ENCODE measurements around the gene SCO2.

Gene SCO2

GRCh38 chr22:50477923-50478322 lies 47.5 kb downstream of the SCO2 start:
- Mint-ChIP-seq H3K9me3 (no peaks in the 10 kb centered on the region), H3K4me1 (ENCODE audit: low read depth) (peaks cover 17% of the 10 kb centered on the region), H3K27ac (no peak overlapping the region), H3K36me3 (ENCODE audit: low read depth) (no peaks in the 10 kb centered on the region), H3K4me3 (no peak overlapping the region), H3K27me3 (peaks cover 10% of the 10 kb centered on the region)

- Mint-ChIP-seq H3K27me3 (peaks cover 10% of the 10 kb centered on the region), H3K27ac (no peak overlapping the region), H3K4me3 (no peak overlapping the region), H3K9me3 (no peaks in the 10 kb centered on the region), H3K4me1 (ENCODE audit: low read depth) (peaks cover 28% of the 10 kb centered on the region), H3K36me3 (ENCODE audit: low read depth) (no peaks in the 10 kb centered on the region)
Observed at GRCh38 chr22:50476868-50477267, 48.5 kb downstream of the SCO2 start.

GRCh38 chr22:50475652-50476002 lies 49.8 kb downstream of the SCO2 start:
- Mint-ChIP-seq H3K27ac (peak overlapping the region; percentile 36), H3K9me3 (no peaks in the 10 kb centered on the region), H3K36me3 (ENCODE audit: low read depth) (no peaks in the 10 kb centered on the region), H3K4me3 (peak overlapping the region; percentile 69), H3K4me1 (ENCODE audit: low read depth) (peaks cover 40% of the 10 kb centered on the region), H3K27me3 (peaks cover 10% of the 10 kb centered on the region)

- peak within 1 kb of the TSS; percentile 93 for H3K4me3 Mint-ChIP-seq
- H3K36me3 Mint-ChIP-seq (ENCODE audit: low read depth), result no peaks in the 10 kb centered on the region
- peak within 1 kb of the TSS; percentile 85 for H3K27ac Mint-ChIP-seq
- peaks cover 43% of the 10 kb centered on the region for H3K4me1 Mint-ChIP-seq (ENCODE audit: low read depth)
- H3K27me3 Mint-ChIP-seq, result peaks cover 5% of the 10 kb centered on the region
- H3K9me3 Mint-ChIP-seq, result no peaks in the 10 kb centered on the region
Observed at GRCh38 chr22:50474710-50475651, 50.4 kb downstream of the SCO2 start, which contains the start of gene SBF1. Gene SBF1, minus strand, starts transcription at chr22:50475035. Its CDS starts 195 bp downstream, at chr22:50474840.

- H3K4me1 Mint-ChIP-seq (ENCODE audit: low read depth), result peaks cover 51% of the 10 kb centered on the region
- peak overlapping the region; percentile 85 for H3K27ac Mint-ChIP-seq
- no peaks in the 10 kb centered on the region for H3K36me3 Mint-ChIP-seq (ENCODE audit: low read depth)
- peak overlapping the region; percentile 93 for H3K4me3 Mint-ChIP-seq
- no peaks in the 10 kb centered on the region for H3K27me3 Mint-ChIP-seq
- no peaks in the 10 kb centered on the region for H3K9me3 Mint-ChIP-seq
Observed at GRCh38 chr22:50473855-50474671, 51.3 kb downstream of the SCO2 start.
